ENCODE results near the gene CPEB1. TPM values are rescaled to one million over a fixed set of nuclear protein-coding genes. Genes with fewer than 3 reads are reported as not detected.

The CPEB1 gene
- total RNA-seq: not detected

GRCh38 chr15:82647045-82647834 lies at the start of gene CPEB1:
Gene CPEB1 (minus strand): TSS chr15:82647363. CDS start chr15:82628459, 18,904 bp downstream.

DNA sequence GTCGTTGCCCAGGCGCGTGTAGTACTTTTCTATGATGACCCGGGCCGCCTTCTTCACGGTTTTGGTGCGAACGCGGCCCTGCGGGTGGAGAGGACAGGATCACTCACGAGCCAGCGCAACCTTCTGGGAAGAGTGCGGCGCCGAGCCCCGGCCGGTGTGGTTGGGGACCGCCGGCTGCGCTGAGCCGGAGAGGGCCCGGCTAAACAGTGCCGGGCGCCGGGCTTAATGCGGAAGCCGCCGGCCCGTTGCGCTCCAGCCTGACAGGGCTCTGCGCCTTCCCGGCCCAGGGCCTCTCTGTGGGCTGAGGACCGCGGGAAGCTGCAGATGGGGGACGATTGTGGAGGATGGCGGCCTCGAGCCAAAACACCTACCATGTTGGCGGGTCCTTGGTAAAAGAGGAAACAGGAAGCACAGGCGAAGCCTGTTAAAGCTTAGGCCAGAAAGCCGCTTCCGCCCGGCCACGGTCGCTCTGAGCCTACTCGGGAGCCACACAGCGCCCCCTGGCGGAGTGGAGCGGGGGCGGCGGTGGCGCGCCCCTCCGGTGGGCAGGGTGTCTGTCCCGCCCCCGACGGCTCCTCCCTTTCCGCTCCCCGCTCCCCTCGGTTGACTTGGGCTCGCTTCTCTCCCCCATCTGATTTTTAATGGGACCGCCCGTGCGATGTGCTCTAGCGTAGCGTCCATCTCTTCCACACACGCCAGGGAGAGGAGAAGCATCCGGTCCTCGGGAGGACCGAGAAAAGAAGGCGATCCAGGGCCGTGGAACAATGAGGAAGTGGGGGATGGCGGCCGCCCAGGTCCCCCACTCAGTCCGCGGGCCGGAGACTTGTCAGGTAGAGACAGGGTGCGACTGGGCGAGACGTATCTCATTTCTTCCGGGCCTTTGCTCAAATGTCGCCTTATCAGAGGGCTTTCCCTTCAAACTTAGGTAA lies 106.8 kb downstream of the CPEB1 start, which contains the start of gene RPS17:
RPS17 (minus strand) TSS at position 403 of the 929 bp plus-strand sequence; CDS start at position 374, 29 bp downstream.

Other genes starting within 250 kb of the CPEB1 start
- 1 to 10 TPM; 1.8 to 2.1 TPM for gene GOLGA6L9, start 217.5 kb downstream of the CPEB1 start, total RNA-seq
- 1,000 to 10,000 TPM; 1,822 to 1,872 TPM for gene RPS17, start 106.9 kb downstream of the CPEB1 start, total RNA-seq
- not detected for gene AP3B2, start 62.5 kb upstream of the CPEB1 start, total RNA-seq
- gene FSD2, start 158.7 kb upstream of the CPEB1 start, total RNA-seq: not detected
- gene WHAMM, start 162.3 kb upstream of the CPEB1 start, total RNA-seq: 10 to 100 TPM; 16.5 to 17.8 TPM

Measured in activated naive CD4-positive, alpha-beta T cell treated with anti-CD3 and anti-CD28 coated beads, Interleukin-2, amount 10 ng/mL, durations not matched to agents 5 hours and 36 hours (primary cell).